Spleen (tissue), 7 donors: ENCODE results near the gene GDPD3.

Source experiments
- CTCF ChIP-seq, 11 experiments: fragments of 200-600 bp in 7 of 11; fragments of 450-650 bp in 4 of 11; sonication (generic) in 4 of 11; IDR thresholded peaks in 8 of 11; conservative IDR thresholded peaks in 3 of 11; 1 replicate in 7 of 11; 2 replicates in 4 of 11; pipeline versions ENCODE4 v1.4.0 to v1.8.0; 2016 to 2021; ENCODE audit warnings: antibody characterized with exemption in 11 of 11, inconsistent platforms in 4 of 11, mild to moderate bottlenecking in 1 of 11
- POLR2A ChIP-seq, 3 donors: fragments of 450-650 bp; IDR thresholded peaks; one replicate each; pipeline ENCODE4 v1.5.1; 2017; ENCODE audit warnings: antibody characterized with exemption in 3 of 3, mild to moderate bottlenecking in 1 of 3
- POLR2AphosphoS5 ChIP-seq, 3 donors: sonication (generic); formaldehyde crosslinking; IDR thresholded peaks; one replicate each; pipeline ENCODE4 v1.5.1; 2017; ENCODE audit warnings: antibody characterized with exemption in 3 of 3
- donor health status: DM: no; HTN: no; CAD: no; lungs with moderate emphysema.
- donor health status: DM: no; HTN: no; CAD: no.
- donor health status: DM: no; HTN: no; CAD: no.

GRCh38 chr16:30060346-30060745, 53.0 kb downstream of the GDPD3 start:
- TF ChIP-seq CTCF (IDR thresholded peaks at IDR 0.05 in 8 of 11, conservative IDR thresholded peaks at IDR 0.05 in 3 of 11): no peak
- TF ChIP-seq POLR2A (IDR thresholded peaks at IDR 0.05): no peak
- TF ChIP-seq POLR2AphosphoS5 (IDR thresholded peaks at IDR 0.05): no peak
